ENCODE data around the gene TXNDC2.

The TXNDC2 gene

GRCh38 chr18:9861157-9861556 is 24.6 kb upstream of the TXNDC2 start:
- DNase-seq: no peak

- DNase-seq: peak; percentile 42 to 54
Measured at GRCh38 chr18:9861933-9862332, 23.8 kb upstream of the TXNDC2 start.

- no peak for DNase-seq
Measured at GRCh38 chr18:9862686-9863085, 23.1 kb upstream of the TXNDC2 start.

- no peak for DNase-seq
Measured at GRCh38 chr18:9863282-9863681, 22.5 kb upstream of the TXNDC2 start.

GRCh38 chr18:9865764-9866490 is 19.8 kb upstream of the TXNDC2 start:
- DNase-seq: no peak

- no peak for DNase-seq
Measured at GRCh38 chr18:9866627-9867026, 19.1 kb upstream of the TXNDC2 start.

GRCh38 chr18:9867071-9867594 is 18.6 kb upstream of the TXNDC2 start:
- no peak for DNase-seq

- no peak for DNase-seq
Measured at GRCh38 chr18:9868857-9869714, 16.7 kb upstream of the TXNDC2 start.

GRCh38 chr18:9869715-9870430 is 15.9 kb upstream of the TXNDC2 start:
- no peak for DNase-seq

GRCh38 chr18:9870431-9871008 is 15.3 kb upstream of the TXNDC2 start:
- DNase-seq: no peak

GRCh38 chr18:9871244-9871746 is 14.5 kb upstream of the TXNDC2 start:
- no peak for DNase-seq

- no peak for DNase-seq
Measured at GRCh38 chr18:9872823-9873222, 12.9 kb upstream of the TXNDC2 start.

- no peak for DNase-seq
Measured at GRCh38 chr18:9874728-9875127, 11.0 kb upstream of the TXNDC2 start.

- DNase-seq: no peak
Measured at GRCh38 chr18:9876212-9876866, 9.4 kb upstream of the TXNDC2 start.

- DNase-seq: no peak
Measured at GRCh38 chr18:9876867-9877654, 8.7 kb upstream of the TXNDC2 start.

GRCh38 chr18:9877655-9878014 is 8.1 kb upstream of the TXNDC2 start:
- no peak for DNase-seq

GRCh38 chr18:9878095-9878494 is 7.7 kb upstream of the TXNDC2 start:
- no peak for DNase-seq

GRCh38 chr18:9878783-9879242 is 7.0 kb upstream of the TXNDC2 start:
- DNase-seq: no peak

- no peak for DNase-seq
Measured at GRCh38 chr18:9884090-9884489, 1.7 kb upstream of the TXNDC2 start.

GRCh38 chr18:9884532-9885140 is 1.1 kb upstream of the TXNDC2 start:
- DNase-seq: no peak

- DNase-seq: no peak
Measured at GRCh38 chr18:9886005-9886348, 204 bp downstream of the TXNDC2 start.
